GM12873 (cell line): Measurements from ENCODE around the gene CARNS1.

Experiments used
- TF ChIP-seq, protein P1 (sequence below): IDR thresholded peaks from 2 replicates; pipeline ENCODE4 v1.5.1; 2012; ENCODE audit warnings: low read depth, mild to moderate bottlenecking, moderate library complexity, low read length, control low read depth; ENCODE audit not compliant: insufficient read depth; ENCODE audit errors: missing control alignments

CARNS1 gene, protein sequence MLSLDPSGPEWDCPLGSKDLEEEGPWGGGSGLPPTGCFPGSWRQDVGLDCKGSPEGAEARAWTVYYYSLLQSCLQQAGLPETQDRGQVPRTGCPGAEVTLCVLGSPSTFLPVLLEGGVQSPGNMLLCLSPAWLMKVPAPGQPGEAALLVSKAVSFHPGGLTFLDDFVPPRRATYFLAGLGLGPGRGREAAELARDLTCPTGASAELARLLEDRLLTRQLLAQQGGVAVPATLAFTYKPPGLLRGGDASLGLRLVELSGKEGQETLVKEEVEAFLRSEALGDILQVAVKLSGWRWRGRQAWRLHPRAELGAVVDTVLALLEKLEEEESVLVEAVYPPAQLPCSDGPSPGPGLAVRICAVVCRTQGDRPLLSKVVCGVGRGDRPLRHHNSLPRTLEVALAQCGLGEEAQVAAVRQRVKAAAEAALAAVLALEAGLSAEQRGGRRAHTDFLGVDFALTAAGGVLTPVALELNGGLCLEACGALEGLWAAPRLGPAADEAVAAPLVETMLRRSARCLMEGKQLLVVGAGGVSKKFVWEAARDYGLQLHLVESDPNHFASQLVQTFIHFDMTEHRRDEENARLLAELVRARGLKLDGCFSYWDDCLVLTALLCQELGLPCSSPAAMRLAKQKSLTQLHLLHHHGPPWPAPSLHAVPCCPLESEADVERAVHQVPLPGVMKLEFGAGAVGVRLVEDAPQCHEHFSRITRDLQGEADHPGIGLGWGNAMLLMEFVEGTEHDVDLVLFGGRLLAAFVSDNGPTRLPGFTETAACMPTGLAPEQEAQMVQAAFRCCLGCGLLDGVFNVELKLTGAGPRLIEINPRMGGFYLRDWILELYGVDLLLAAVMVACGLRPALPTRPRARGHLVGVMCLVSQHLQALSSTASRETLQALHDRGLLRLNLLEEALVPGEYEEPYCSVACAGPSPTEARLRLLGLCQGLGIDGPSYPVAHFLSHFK

DNA sequence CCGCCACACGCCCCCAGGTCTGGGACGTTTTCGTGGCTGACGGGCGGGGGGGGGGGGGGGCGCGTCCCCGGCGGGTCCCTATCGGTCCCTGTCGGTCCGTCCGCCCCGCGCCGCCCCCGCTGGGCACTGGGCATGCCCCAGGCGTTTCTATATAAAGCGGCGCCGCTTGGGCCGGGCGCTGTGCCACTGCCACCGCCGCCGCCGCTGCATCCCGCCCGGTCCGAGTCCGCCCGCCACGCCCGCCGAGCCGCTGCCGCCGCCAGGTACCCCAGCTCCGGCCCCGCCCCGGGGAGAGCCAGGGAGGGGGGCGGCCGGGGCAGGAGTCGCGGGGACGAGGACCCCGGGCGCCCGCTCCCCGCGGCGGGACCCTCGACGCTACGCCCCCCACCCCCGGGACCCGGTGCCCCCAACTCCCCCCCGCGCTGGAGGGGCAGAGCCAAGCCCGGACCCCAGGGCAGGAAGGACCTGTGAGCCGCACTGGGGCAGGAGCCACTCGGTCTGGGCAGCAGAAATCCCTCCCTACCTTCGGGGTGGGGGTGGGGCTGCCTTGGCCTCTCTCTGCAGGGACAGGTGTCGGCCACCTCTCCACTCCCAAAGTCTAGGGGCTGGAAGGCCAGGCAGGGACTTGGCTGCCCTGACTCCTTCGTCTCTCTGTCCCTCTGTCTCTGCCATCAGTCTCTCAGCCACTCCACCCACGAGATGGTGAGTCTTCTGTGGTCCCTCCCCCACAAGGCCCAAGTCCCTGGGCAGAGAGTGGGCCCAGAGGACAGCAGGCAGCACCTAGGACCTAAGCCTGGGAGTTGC is at the start of gene CARNS1:
TSS of gene CARNS1 (plus strand) at position 178 of the 804 bp plus-strand sequence. CDS start at position 700, 522 bp downstream.
- TF ChIP-seq, protein P1, sequence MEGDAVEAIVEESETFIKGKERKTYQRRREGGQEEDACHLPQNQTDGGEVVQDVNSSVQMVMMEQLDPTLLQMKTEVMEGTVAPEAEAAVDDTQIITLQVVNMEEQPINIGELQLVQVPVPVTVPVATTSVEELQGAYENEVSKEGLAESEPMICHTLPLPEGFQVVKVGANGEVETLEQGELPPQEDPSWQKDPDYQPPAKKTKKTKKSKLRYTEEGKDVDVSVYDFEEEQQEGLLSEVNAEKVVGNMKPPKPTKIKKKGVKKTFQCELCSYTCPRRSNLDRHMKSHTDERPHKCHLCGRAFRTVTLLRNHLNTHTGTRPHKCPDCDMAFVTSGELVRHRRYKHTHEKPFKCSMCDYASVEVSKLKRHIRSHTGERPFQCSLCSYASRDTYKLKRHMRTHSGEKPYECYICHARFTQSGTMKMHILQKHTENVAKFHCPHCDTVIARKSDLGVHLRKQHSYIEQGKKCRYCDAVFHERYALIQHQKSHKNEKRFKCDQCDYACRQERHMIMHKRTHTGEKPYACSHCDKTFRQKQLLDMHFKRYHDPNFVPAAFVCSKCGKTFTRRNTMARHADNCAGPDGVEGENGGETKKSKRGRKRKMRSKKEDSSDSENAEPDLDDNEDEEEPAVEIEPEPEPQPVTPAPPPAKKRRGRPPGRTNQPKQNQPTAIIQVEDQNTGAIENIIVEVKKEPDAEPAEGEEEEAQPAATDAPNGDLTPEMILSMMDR: no peak

GRCh38 chr11:67365736-67366444 is 49.6 kb upstream of the CARNS1 start:
- TF ChIP-seq, protein P1: no peak

DNA sequence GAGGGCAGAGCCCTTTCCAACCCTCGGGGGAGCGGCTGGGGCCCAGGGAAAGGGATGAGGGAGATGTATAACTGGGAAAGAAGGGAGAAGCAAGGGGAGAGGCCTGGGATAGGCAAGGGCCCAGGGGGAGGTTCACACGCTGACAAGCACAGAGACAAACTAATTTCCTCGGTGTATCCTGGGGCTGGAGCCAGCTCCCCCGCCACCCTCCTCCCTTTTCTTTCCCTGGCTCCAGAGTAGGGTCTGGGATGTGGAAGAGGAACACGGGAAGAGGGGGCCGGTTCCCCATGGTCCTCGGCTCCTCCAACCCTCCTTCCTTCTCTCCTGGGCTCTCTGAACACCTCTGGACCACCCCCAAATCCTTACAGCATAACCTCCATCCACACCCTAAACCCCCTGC is 48.9 kb upstream of the CARNS1 start:
- TF ChIP-seq, protein P1: no peak

DNA sequence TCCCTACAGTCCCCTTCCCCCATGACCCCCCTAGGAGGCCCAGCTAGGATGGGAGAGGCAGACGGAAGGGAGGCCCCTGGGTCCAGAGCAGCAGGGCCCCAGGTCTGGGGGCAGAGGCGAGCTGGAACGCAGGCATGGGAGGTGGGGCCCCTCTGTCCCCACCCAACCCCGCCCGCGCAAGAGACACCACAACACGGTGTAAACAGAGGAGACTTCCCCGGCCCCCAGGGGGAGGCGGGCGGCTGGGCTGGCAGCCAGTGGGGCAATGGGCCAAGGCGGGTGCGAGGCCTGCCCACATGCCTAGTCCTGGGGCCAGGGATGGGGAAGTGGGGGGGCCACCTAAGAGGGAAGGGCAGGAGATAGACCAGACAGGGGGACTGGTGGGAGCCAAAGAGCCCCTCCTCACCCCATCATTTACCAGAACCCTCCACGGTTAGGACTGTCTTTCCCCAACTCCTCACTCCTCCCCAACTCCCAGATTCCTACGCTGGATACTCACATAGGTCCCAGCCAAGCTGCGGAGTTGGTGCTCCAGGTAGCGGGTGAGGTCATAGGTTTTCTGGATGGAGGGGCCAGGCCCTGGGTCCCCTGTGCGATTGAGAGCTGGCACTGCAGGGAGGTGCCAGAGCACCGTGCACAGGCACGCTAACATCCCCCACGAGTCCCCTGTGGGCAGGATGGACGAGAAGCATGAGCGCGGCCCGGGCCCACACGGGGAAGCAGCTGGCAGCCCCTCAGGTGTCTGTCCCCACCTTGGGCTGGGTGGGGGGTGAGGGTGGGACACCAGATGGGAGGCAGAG is 48.3 kb upstream of the CARNS1 start:
- TF ChIP-seq, protein P1: no peak

- TF ChIP-seq, protein P1: no peak
These were observed 47.7 kb upstream of the CARNS1 start for GRCh38 chr11:67367761-67368227.

GRCh38 chr11:67368621-67369020 is 46.9 kb upstream of the CARNS1 start:
- TF ChIP-seq, protein P1: no peak
